Measurements from ENCODE around the gene LYPD6B.

Gene LYPD6B

GRCh38 chr2:149009576-149010461 lies 28.7 kb upstream of the LYPD6B start:
- no peak for TF ChIP-seq CTCF (conservative IDR thresholded peaks at IDR 0.05; ENCODE audit: control insufficient read depth, insufficient read depth, low read depth, low read length)
- no peak overlapping the region for H3K4me3 ChIP-seq (ENCODE audit: control insufficient read depth, low read depth, low read length)
- no peak for DNase-seq (ENCODE audit: low read depth)

- H3K4me3 ChIP-seq (ENCODE audit: control insufficient read depth, low read depth, low read length), result no peak overlapping the region
- DNase-seq (ENCODE audit: low read depth), result no peak
- no peak for TF ChIP-seq CTCF (conservative IDR thresholded peaks at IDR 0.05; ENCODE audit: control insufficient read depth, insufficient read depth, low read depth, low read length)
These were observed 26.0 kb upstream of the LYPD6B start for GRCh38 chr2:149012545-149012944.

DNA sequence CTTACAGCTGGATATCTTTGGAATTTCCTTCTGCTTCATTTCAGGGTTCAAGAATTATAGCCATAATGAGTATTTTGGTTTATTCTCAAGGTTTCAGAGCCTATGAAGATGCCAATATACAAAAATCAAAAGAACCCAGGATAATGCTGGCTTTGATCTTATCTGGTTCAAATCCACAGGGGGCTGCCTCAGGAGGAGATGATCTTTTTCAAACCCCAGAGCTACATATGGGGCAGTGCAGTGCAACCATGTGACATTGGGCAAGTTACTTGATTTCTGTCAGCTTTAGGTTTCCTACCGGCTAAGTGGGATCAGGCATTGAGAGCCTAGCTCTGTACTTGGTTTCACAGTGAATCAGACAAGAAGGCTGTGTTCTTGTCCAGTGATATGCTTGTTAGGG lies 23.0 kb upstream of the LYPD6B start:
- no peak overlapping the region for H3K4me3 ChIP-seq (ENCODE audit: control insufficient read depth, low read depth, low read length)
- DNase-seq (ENCODE audit: low read depth), result no peak
- no peak for TF ChIP-seq CTCF (conservative IDR thresholded peaks at IDR 0.05; ENCODE audit: control insufficient read depth, insufficient read depth, low read depth, low read length)

- no peak for DNase-seq (ENCODE audit: low read depth)
- TF ChIP-seq CTCF (conservative IDR thresholded peaks at IDR 0.05; ENCODE audit: control insufficient read depth, insufficient read depth, low read depth, low read length), result no peak
- H3K4me3 ChIP-seq (ENCODE audit: control insufficient read depth, low read depth, low read length), result no peak overlapping the region
These were observed 22.5 kb upstream of the LYPD6B start for GRCh38 chr2:149015926-149016563.

DNA sequence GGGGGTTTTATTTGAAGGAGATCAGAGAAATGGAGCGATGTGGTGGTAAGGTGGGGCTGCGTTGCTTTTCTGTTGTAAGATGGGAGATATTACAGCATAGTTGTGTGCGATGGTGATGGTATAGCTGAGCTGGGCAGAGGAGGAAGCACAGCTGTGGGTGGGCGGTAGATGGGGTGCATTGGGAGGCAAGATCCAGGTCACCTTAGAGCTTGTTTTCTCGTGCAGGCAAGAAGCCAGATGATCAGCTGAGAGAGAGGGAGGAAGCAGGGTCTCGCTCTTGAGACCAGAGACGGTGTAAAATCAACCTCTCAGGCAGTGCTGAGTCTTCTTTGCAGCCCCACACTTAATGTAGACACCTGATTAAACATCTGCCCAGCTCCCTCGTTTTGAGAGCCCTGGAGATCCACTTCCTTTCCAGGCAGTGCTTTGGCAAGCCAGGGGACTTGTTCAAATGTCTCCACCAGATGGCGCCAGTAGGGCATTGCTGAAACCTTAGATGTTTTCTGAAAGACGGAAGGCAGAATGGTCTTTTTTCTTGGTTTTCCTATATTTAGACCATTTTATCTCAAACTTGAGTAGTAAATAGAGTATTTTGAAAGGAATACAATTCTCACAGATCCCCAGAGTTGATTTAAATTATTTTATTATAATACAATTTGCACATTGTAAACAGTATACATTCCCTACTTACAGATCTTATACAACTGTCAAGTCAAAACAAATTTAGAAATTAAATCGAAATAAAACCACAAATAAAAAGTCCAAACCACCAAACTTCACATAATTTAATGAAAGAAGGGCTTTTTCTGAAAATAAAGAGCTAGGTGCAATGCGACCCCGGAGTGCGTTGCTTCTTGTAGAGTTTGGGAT lies 21.1 kb upstream of the LYPD6B start:
- H3K4me3 ChIP-seq (ENCODE audit: control insufficient read depth, low read depth, low read length), result no peak overlapping the region
- TF ChIP-seq CTCF (conservative IDR thresholded peaks at IDR 0.05; ENCODE audit: control insufficient read depth, insufficient read depth, low read depth, low read length), result peak; percentile 94
- peak; percentile 75 for DNase-seq (ENCODE audit: low read depth)

- no peak for TF ChIP-seq CTCF (conservative IDR thresholded peaks at IDR 0.05; ENCODE audit: control insufficient read depth, insufficient read depth, low read depth, low read length)
- H3K4me3 ChIP-seq (ENCODE audit: control insufficient read depth, low read depth, low read length), result no peak overlapping the region
These were observed 19.5 kb upstream of the LYPD6B start for GRCh38 chr2:149018981-149019380.

More at GRCh38 chr2:149018981-149019380, 19.5 kb upstream of the LYPD6B start:
- DNase-seq (ENCODE audit: low read depth), result no peak
